ENCODE measurements around the gene SHLD2.

Gene SHLD2, protein sequence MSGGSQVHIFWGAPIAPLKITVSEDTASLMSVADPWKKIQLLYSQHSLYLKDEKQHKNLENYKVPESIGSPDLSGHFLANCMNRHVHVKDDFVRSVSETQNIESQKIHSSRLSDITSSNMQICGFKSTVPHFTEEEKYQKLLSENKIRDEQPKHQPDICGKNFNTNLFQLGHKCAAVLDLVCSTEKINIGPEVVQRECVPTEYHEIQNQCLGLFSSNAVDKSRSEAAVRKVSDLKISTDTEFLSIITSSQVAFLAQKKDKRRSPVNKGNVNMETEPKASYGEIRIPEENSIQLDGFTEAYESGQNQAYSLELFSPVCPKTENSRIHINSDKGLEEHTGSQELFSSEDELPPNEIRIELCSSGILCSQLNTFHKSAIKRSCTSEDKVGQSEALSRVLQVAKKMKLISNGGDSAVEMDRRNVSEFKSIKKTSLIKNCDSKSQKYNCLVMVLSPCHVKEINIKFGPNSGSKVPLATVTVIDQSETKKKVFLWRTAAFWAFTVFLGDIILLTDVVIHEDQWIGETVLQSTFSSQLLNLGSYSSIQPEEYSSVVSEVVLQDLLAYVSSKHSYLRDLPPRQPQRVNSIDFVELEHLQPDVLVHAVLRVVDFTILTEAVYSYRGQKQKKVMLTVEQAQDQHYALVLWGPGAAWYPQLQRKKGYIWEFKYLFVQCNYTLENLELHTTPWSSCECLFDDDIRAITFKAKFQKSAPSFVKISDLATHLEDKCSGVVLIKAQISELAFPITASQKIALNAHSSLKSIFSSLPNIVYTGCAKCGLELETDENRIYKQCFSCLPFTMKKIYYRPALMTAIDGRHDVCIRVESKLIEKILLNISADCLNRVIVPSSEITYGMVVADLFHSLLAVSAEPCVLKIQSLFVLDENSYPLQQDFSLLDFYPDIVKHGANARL

DNA sequence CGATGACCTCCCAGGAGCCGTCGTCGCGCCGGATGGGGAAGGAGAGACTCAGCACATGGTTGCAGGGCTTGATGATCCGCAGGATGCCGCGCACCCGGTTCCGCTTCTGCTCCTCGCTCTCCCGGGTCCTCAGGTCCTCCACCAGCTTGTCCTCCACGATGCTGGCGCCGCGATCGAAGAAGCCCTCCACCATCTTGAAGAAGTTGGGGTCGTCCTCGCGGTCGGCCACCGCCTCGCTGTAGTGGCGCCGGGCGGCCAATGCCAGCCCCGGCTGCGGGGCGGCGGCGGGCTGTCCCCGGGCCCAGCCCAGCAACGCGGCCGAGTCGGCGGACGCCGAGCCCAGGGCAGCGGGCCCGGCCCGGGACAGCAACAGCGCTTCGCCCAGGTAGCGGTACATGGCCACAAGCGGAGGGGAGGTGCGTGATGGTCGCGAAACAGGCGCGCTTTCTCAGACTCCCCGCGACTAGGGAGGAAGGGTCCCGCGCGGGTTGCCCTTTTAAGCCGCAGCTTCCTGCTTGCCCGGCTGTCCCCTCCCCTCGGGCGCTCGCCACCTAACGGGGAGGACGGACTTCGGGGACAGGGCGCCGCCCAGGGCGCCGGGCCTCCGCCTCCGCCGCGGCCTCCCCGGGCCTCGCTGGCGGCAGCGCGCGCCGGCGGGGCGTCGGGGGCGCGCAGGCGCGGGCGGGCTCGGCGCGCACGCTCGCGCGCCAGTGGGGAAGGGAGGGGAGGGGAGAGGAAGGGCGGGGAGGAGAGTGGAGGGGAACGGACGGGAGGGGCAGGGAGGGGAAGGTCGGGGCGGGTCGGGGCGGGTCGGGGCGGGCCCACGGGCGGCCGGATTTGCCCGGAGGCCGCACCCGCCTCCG lies at the start of gene SHLD2, which contains the start of gene GLUD1:
SHLD2 (plus strand) TSS at position 834 of the 863 bp plus-strand sequence. CDS start 56,149 bp downstream, outside the sequence.
GLUD1 (minus strand) TSS at position 471 of the 863 bp plus-strand sequence; CDS start at position 397, 74 bp downstream.
- intact Hi-C loops (cut with micrococcal nuclease), result loop anchor here (2.0 kb wide), 1 partner anchor 40 kb away; no protein-coding TSS in a partner anchor
- peaks cover 41% of the 10 kb centered on the region for H3K4me1 Mint-ChIP-seq (ENCODE audit: low read depth)
- H3K27ac Mint-ChIP-seq, result peak within 1 kb of the TSS; percentile 92
- peaks cover 65% of the 10 kb centered on the region for H3K36me3 Mint-ChIP-seq (ENCODE audit: low read depth)
- no peaks in the 10 kb centered on the region for H3K27me3 Mint-ChIP-seq
- peak within 1 kb of the TSS; percentile 87 for H3K4me3 Mint-ChIP-seq
- H3K9me3 Mint-ChIP-seq, result no peaks in the 10 kb centered on the region

DNA sequence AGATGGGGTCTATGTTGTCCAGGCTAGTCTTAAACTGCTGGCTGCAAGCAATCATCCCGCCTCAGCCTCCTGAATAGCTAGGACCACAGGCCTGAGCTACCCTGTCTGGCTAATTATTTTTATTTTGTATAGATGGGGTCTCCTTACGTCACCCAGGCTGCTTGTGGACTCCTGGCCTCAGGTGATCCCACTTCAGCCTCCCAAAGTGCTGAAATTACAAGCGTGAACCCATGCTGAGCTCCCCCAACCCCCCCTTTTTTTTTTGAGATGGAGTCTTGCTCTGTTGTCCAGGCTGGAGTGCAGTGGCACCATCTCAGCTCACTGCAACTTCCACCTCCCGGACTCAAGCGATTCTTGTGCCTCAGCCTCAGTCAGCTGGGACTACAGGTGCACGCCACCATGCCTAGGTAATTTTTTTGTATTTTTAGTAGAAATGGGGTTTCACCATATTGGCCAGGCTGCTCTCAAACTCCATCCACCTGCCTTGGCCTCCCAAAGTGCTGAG lies 49.5 kb upstream of the SHLD2 start:
- no peaks in the 10 kb centered on the region for H3K9me3 Mint-ChIP-seq
- no peak overlapping the region for H3K27ac Mint-ChIP-seq
- no peak overlapping the region for H3K4me3 Mint-ChIP-seq
- peaks cover 67% of the 10 kb centered on the region for H3K36me3 Mint-ChIP-seq (ENCODE audit: low read depth)
- intact Hi-C loops (cut with micrococcal nuclease), result no loop called here
- no peaks in the 10 kb centered on the region for H3K4me1 Mint-ChIP-seq (ENCODE audit: low read depth)
- H3K27me3 Mint-ChIP-seq, result no peaks in the 10 kb centered on the region

DNA sequence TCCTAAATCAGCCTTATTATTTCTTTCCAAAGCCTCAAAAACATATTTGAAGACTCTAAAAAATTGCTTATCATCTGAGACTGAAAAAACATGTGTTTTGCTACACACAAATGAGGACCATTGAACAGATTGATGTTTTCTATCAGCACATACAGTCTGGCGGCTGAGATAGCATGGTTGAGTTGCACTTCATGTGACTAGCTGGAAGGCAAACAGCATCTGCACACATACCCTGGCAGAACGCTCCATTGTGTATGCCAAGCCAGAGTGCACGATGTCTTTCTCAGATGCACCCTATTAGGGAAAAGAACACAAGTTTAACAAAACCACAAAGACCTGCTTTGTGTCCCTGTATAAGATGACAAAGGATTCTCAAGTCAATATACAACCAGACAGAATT lies 41.9 kb upstream of the SHLD2 start:
- Mint-ChIP-seq H3K36me3 (ENCODE audit: low read depth) (peaks cover 72% of the 10 kb centered on the region), H3K27me3 (no peaks in the 10 kb centered on the region), H3K4me1 (ENCODE audit: low read depth) (no peaks in the 10 kb centered on the region), H3K9me3 (no peaks in the 10 kb centered on the region), H3K27ac (no peak overlapping the region), H3K4me3 (no peak overlapping the region)
- intact Hi-C loops (cut with micrococcal nuclease), result no loop called here

DNA sequence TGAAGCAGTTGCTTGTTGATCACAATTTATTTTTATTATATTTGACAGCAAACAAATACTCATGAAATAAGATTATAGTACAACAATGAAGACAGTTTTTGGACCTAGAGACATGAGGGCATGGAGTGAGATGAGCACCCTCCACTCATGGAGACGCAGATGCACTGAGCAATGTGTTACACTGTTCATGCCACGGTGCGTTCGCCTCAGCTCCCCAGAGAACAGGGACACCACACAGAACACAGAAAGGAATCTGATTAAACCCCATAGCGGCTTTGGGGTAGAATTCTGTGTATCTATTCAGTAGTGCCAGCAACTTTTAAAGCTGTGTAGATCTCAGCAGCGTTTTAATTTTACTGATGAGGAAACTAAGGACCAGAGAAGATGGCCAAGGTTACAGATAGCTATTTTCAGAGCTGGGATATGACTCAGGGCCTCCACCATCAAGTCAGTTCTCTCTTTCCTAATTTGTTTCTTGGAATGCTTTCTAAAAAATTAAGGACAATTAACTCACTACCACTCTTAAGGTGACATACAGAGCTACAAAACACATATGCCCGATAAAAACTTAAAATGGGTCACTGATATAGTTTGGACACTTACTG lies 41.3 kb upstream of the SHLD2 start:
- H3K4me1 Mint-ChIP-seq (ENCODE audit: low read depth), result no peaks in the 10 kb centered on the region
- intact Hi-C loops (cut with micrococcal nuclease), result loop anchor here (2.0 kb wide), 1 partner anchor 41 kb away; the partner anchor contains the start of genes GLUD1 and SHLD2
- no peak overlapping the region for H3K4me3 Mint-ChIP-seq
- H3K27ac Mint-ChIP-seq, result no peak overlapping the region
- H3K27me3 Mint-ChIP-seq, result no peaks in the 10 kb centered on the region
- H3K36me3 Mint-ChIP-seq (ENCODE audit: low read depth), result peaks cover 72% of the 10 kb centered on the region
- no peaks in the 10 kb centered on the region for H3K9me3 Mint-ChIP-seq

DNA sequence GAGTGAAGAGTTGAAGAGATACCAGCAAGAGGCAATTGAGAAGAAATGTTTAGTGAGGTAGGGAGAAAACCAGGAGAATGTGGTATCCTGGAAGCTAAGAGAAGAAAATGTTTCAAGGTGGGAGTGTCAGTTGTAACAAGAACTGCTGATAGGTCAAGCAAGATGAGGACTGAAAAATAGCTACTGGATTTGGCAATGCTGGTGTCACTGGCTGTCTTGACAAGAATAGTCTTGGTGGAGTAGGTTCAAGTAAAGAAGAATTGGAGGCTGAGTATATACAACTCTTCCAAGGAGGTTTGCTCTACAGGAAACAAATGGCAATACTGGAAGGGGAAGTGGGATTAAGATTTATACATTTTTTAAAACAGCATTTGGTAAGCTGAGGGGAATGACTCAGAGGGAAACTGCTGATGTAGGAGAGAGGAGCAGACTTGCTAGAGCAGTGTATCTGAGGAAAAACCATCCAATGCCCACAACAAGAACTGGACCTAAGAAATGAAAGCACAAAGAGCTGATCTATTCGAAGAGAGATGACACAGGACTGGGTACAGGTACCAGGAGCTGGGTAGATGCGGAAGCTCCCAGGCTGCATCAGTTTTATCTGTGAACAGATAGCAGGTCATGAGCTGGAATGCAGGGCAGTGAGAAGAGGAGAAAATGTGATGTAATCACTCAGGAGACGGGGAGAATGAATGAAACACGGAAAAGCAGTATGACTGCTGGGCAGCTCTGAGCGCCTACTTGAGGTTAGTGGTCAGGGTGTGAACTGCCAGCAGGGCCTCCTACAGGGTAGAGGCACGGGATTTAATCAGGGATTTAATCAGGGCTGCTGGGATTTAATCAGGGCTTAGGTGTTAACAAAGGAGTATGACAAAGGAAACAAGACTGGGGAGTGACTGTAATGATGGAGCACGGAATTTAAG lies 40.4 kb upstream of the SHLD2 start:
- Mint-ChIP-seq H3K27me3 (no peaks in the 10 kb centered on the region), H3K36me3 (ENCODE audit: low read depth) (peaks cover 72% of the 10 kb centered on the region)
- intact Hi-C loops (cut with micrococcal nuclease), result loop anchor here (2.0 kb wide), 1 partner anchor 40 kb away; the partner anchor contains the start of genes GLUD1 and SHLD2

DNA sequence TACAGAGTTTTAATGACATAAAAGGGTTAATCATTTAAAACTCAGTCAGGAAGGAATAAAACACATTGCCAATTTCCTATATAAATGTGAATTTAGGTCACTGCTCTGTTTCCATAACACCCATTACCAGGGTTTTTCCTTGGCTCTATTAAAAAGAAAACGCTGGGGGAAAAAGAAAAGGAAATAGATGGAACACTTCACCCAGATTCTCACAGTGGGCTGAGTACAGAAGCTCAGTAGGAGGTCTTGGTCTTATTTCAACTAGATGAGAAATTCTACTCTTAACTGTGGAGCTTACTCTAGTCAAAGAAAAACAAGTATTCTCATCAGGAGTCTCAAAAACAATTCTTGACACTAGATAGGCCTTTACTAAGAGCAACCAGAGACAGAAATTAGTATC lies 36.8 kb upstream of the SHLD2 start:
- H3K27ac Mint-ChIP-seq, result no peak overlapping the region
- intact Hi-C loops (cut with micrococcal nuclease), result no loop called here

More for the DNA sequence above, 40.4 kb upstream of the SHLD2 start:
- Mint-ChIP-seq H3K4me3 (no peak overlapping the region), H3K9me3 (no peaks in the 10 kb centered on the region), H3K27ac (no peak overlapping the region), H3K4me1 (ENCODE audit: low read depth) (no peaks in the 10 kb centered on the region)

DNA sequence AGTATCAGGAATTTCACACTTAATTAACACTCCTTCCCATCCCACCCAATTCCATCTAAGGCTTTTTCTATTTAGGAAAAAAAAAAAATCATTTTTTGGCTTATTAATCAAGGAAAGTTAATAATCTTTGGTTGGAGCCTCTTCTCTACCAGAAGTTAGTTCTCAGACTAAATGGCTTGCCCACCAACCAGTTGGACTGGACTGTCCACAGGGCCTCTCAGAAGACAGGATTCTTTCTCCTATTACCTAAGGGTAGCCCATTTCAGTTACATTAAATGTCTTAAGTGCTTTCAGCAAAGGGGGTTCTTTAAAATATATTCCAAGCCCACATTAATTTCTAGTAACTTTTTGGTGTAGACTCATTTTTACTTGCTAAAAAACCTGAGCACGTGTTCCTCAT lies 35.6 kb upstream of the SHLD2 start:
- Mint-ChIP-seq H3K27ac (no peak overlapping the region), H3K36me3 (ENCODE audit: low read depth) (peaks cover 81% of the 10 kb centered on the region), H3K4me1 (ENCODE audit: low read depth) (no peaks in the 10 kb centered on the region), H3K9me3 (no peaks in the 10 kb centered on the region), H3K27me3 (no peaks in the 10 kb centered on the region), H3K4me3 (no peak overlapping the region)
- intact Hi-C loops (cut with micrococcal nuclease), result no loop called here

More for the DNA sequence above, 36.8 kb upstream of the SHLD2 start:
- Mint-ChIP-seq H3K4me1 (ENCODE audit: low read depth) (no peaks in the 10 kb centered on the region), H3K36me3 (ENCODE audit: low read depth) (peaks cover 74% of the 10 kb centered on the region), H3K4me3 (no peak overlapping the region), H3K27me3 (no peaks in the 10 kb centered on the region), H3K9me3 (no peaks in the 10 kb centered on the region)

DNA sequence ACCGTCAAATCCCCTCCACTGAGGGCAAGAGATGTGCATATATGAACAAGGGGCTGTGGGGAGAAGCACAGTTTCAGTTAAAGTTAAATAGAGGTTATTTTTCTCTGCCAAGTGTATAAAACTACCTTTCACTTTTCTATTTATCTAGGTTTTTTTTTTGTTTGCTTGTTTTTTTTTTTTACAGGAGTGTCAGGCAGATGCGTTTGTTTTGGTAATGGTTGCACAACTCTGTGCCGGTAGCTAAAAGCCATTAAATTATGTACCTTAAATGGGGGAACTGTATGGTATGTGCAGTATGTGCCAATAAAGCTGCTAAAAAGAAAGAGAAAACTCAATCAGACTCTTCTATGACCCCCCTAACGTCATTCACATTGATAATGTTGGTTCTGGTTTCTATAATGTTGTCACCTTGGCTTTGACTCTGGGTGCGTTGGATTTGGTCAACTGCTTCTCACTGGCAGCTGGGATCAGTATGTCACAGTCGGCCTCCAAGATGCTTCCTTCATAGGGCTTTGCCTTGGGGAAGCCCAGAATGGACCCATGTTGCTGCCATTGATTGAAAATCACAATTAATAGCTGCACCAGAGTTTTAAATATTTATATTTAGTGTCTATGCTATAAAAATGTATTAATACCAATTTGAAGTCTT lies 34.6 kb upstream of the SHLD2 start:
- peaks cover 91% of the 10 kb centered on the region for H3K36me3 Mint-ChIP-seq (ENCODE audit: low read depth)

DNA sequence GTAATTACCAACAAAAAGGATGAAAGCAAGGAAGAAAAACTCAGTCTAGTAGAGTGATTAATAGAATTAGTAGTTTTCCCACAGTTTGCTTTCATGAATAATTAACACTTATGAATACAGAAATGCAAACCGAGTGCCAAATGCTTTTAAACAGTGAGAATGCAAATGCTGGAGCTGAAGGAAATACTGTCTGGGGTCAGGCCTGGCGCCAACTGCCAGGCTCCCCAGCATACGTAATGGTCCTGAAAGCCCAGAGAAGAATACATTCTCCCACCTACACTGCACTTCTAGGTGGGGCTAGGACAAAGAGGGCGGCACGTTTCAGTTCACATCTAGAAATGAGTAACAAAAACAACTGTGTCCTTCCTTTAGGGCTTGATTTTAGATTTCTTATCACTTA lies 30.4 kb upstream of the SHLD2 start:
- intact Hi-C loops (cut with micrococcal nuclease), result no loop called here
- no peak overlapping the region for H3K27ac Mint-ChIP-seq
- H3K4me3 Mint-ChIP-seq, result no peak overlapping the region
- peaks cover 2% of the 10 kb centered on the region for H3K4me1 Mint-ChIP-seq (ENCODE audit: low read depth)
- H3K27me3 Mint-ChIP-seq, result no peaks in the 10 kb centered on the region
- H3K9me3 Mint-ChIP-seq, result no peaks in the 10 kb centered on the region
- peaks cover 98% of the 10 kb centered on the region for H3K36me3 Mint-ChIP-seq (ENCODE audit: low read depth)

More for the DNA sequence above, 34.6 kb upstream of the SHLD2 start:
- no peaks in the 10 kb centered on the region for H3K4me1 Mint-ChIP-seq (ENCODE audit: low read depth)
- intact Hi-C loops (cut with micrococcal nuclease), result no loop called here
- H3K27me3 Mint-ChIP-seq, result no peaks in the 10 kb centered on the region
- H3K27ac Mint-ChIP-seq, result no peak overlapping the region
- no peaks in the 10 kb centered on the region for H3K9me3 Mint-ChIP-seq
- no peak overlapping the region for H3K4me3 Mint-ChIP-seq

DNA sequence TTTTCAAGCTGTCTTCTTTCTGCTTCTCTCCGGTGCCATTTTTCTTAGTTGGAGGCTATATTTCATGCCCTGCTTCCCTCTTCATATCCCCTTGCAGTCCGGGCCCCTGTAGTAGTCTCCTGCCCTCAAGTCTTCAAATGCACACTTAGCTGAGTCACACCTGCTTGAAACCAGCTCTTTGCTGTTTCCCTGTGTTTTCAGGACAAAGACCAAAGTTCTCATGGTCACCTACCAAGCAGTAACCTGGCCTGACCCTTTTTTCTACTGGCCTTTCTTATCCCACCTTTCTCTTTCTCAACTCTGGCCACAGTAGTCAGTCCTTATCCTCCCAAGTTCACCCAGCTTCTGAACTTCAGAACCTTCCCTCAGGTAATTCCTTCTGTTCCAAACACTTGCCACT lies 28.8 kb upstream of the SHLD2 start:
- H3K27ac Mint-ChIP-seq, result peak overlapping the region; percentile 19
- peaks cover 98% of the 10 kb centered on the region for H3K36me3 Mint-ChIP-seq (ENCODE audit: low read depth)
- H3K27me3 Mint-ChIP-seq, result no peaks in the 10 kb centered on the region
- H3K4me1 Mint-ChIP-seq (ENCODE audit: low read depth), result peaks cover 4% of the 10 kb centered on the region
- no peak overlapping the region for H3K4me3 Mint-ChIP-seq
- intact Hi-C loops (cut with micrococcal nuclease), result no loop called here
- no peaks in the 10 kb centered on the region for H3K9me3 Mint-ChIP-seq

DNA sequence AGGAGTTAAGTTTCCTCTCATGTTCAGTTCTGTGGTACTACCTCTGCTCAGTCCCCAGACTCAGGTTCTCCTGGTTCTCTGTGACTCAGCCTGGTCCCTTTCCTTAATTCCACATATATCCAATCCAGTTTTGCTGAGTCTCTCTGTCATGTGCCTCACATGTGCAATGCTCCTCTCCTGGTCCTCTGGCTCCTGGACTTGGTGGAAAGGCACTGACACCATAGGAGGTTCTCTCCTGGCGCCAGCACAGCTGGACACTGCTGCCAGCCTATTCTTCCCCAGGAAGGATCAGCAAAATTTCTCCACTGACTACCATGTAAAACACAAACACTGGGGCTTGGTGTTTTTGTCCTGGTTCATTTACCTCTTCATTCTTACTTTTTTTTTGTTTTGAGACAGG lies 28.1 kb upstream of the SHLD2 start:
- peaks cover 98% of the 10 kb centered on the region for H3K36me3 Mint-ChIP-seq (ENCODE audit: low read depth)
- peaks cover 4% of the 10 kb centered on the region for H3K4me1 Mint-ChIP-seq (ENCODE audit: low read depth)
- H3K27me3 Mint-ChIP-seq, result no peaks in the 10 kb centered on the region
- no peaks in the 10 kb centered on the region for H3K9me3 Mint-ChIP-seq
- H3K27ac Mint-ChIP-seq, result peak overlapping the region; percentile 19
- H3K4me3 Mint-ChIP-seq, result no peak overlapping the region
- intact Hi-C loops (cut with micrococcal nuclease), result no loop called here

DNA sequence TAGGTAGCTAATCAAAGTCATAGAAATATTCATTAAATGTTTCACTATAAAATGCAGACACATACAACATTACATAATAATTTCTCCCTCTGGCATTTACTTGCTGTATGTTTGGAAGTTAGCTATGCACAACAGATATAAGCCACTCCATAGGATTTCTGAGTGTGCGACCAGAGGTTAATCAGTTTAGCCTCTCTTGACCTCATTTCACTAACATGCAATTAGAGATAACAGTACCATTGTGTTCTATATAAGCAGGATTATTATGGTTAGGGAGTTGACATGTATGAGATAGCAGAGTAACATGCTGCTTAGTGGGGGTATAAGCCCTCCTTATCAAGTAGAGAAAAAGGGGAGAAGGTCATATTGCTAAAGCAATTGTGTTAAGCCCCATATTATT lies 26.7 kb upstream of the SHLD2 start:
- H3K4me1 Mint-ChIP-seq (ENCODE audit: low read depth), result peaks cover 4% of the 10 kb centered on the region
- H3K4me3 Mint-ChIP-seq, result no peak overlapping the region
- H3K36me3 Mint-ChIP-seq (ENCODE audit: low read depth), result peaks cover 100% of the 10 kb centered on the region
- H3K9me3 Mint-ChIP-seq, result no peaks in the 10 kb centered on the region
- H3K27ac Mint-ChIP-seq, result no peak overlapping the region
- intact Hi-C loops (cut with micrococcal nuclease), result no loop called here
- H3K27me3 Mint-ChIP-seq, result no peaks in the 10 kb centered on the region

All from dendritic cell treated with granulocyte-macrophage colony-stimulating factor and Interleukin-4, amounts not matched to agents 40 ng/mL and 50 ng/mL, for 4 days (primary cell).